ENCODE results near the gene DPH1.
A peak's percentile ranks its signal among the peaks of the same experiment; 100 is the strongest.

DPH1 gene

GRCh38 chr17:1995907-1996799 is 33.8 kb upstream of the DPH1 start:
- ATAC-seq (ENCODE audit: low read depth) (no peak), DNase-seq (ENCODE audit: low spot score) (no peak)
- H3K9me3 ChIP-seq (ENCODE audit: severe bottlenecking): no peaks in the 10 kb centered on the region
- H3K27me3 ChIP-seq (ENCODE audit: insufficient read depth, poor library complexity, severe bottlenecking): no peaks in the 10 kb centered on the region
- H3K27ac ChIP-seq (ENCODE audit: poor library complexity, severe bottlenecking): no peak overlapping the region
- TF ChIP-seq, protein P1, sequence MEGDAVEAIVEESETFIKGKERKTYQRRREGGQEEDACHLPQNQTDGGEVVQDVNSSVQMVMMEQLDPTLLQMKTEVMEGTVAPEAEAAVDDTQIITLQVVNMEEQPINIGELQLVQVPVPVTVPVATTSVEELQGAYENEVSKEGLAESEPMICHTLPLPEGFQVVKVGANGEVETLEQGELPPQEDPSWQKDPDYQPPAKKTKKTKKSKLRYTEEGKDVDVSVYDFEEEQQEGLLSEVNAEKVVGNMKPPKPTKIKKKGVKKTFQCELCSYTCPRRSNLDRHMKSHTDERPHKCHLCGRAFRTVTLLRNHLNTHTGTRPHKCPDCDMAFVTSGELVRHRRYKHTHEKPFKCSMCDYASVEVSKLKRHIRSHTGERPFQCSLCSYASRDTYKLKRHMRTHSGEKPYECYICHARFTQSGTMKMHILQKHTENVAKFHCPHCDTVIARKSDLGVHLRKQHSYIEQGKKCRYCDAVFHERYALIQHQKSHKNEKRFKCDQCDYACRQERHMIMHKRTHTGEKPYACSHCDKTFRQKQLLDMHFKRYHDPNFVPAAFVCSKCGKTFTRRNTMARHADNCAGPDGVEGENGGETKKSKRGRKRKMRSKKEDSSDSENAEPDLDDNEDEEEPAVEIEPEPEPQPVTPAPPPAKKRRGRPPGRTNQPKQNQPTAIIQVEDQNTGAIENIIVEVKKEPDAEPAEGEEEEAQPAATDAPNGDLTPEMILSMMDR (IDR thresholded peaks at IDR 0.05; ENCODE audit: poor library complexity, severe bottlenecking): no peak
- H3K36me3 ChIP-seq (ENCODE audit: low read depth): no peaks in the 10 kb centered on the region
- H3K4me3 ChIP-seq (ENCODE audit: severe bottlenecking): no peak overlapping the region
- no peaks in the 10 kb centered on the region for H3K4me1 ChIP-seq (ENCODE audit: insufficient read depth, poor library complexity, severe bottlenecking)

DNA sequence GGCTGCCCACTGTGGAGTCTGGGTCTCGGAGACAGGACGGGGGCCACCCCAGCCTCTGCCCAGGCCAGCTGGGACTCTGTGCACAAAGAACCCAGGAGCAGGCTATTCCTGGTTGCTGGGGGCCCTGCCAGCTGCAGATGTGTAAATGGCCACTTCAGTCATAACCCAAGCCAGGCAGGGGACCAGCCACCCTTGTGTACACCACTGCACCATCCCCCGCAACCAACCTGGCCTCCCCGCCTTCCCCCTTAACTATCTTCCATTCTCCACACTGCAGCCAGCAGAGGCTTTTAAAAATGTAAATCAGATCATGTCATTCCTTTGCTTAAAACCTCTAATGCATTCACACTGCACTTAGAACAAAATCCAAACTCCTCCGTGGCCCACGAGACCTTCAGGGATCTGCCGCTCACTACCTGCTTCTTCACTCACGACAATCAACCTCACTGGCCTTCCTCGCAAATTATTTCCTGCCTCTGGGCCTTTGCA is 33.1 kb upstream of the DPH1 start:
- Histone ChIP-seq H3K4me3 (ENCODE audit: severe bottlenecking) (no peak overlapping the region), H3K4me1 (ENCODE audit: insufficient read depth, poor library complexity, severe bottlenecking) (no peaks in the 10 kb centered on the region), H3K27ac (ENCODE audit: poor library complexity, severe bottlenecking) (no peak overlapping the region), H3K36me3 (ENCODE audit: low read depth) (no peaks in the 10 kb centered on the region), H3K9me3 (ENCODE audit: severe bottlenecking) (no peaks in the 10 kb centered on the region), H3K27me3 (ENCODE audit: insufficient read depth, poor library complexity, severe bottlenecking) (no peaks in the 10 kb centered on the region)
- DNase-seq (ENCODE audit: low spot score): no peak
- TF ChIP-seq, protein P1 (IDR thresholded peaks at IDR 0.05; ENCODE audit: poor library complexity, severe bottlenecking): no peak
- ATAC-seq (ENCODE audit: low read depth): no peak

GRCh38 chr17:1997289-1997926 is 32.5 kb upstream of the DPH1 start:
- H3K27ac ChIP-seq (ENCODE audit: poor library complexity, severe bottlenecking): no peak overlapping the region
- no peaks in the 10 kb centered on the region for H3K9me3 ChIP-seq (ENCODE audit: severe bottlenecking)
- DNase-seq (ENCODE audit: low spot score) (no peak), ATAC-seq (ENCODE audit: low read depth) (peak; percentile 44)
- H3K27me3 ChIP-seq (ENCODE audit: insufficient read depth, poor library complexity, severe bottlenecking): no peaks in the 10 kb centered on the region
- no peak overlapping the region for H3K4me3 ChIP-seq (ENCODE audit: severe bottlenecking)
- TF ChIP-seq, protein P1 (IDR thresholded peaks at IDR 0.05; ENCODE audit: poor library complexity, severe bottlenecking): no peak
- H3K36me3 ChIP-seq (ENCODE audit: low read depth): no peaks in the 10 kb centered on the region
- H3K4me1 ChIP-seq (ENCODE audit: insufficient read depth, poor library complexity, severe bottlenecking): no peaks in the 10 kb centered on the region

DNA sequence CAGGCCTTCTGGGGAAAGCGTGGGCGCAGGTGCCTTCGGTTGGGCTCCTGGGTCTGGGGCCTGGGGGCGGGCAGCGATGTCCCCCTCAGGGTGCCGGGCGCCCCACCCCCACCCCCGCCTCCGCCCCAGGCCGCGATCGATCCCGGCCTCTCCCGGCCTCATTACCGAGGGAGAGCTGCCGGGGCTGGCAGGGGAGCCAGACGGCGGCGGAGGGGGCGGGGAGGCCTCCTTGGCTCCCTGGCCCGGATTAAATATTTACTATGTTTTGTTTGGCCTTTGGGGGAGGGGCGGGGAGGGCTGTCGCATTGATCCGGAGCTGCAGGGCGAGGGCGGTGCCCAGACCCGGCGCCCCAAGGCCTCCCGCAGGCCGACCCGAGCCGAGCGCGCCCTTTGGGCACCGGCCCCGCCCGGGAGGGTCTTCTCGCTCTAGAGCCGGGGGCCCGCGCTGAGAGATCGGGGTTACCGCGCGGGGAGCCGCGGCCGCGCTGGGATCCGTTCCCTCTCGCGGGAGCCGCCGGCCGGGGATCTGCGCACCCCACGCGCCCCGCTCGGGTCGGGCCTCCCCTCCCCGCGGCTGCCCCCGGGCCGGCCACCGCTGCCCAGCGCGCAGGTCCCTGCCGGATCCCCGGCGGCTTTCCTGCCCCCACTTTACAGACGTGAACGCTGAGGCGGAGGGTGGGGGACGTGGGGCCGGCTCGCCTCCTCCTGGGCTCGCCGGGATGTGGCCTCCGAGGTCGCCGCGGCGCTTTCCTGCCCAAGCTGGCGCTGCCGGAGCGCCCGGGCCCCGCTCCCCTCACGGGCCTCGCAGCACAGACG is 31.8 kb upstream of the DPH1 start:
- Histone ChIP-seq H3K27me3 (ENCODE audit: insufficient read depth, poor library complexity, severe bottlenecking) (no peaks in the 10 kb centered on the region), H3K4me3 (ENCODE audit: severe bottlenecking) (no peak overlapping the region), H3K9me3 (ENCODE audit: severe bottlenecking) (no peaks in the 10 kb centered on the region), H3K27ac (ENCODE audit: poor library complexity, severe bottlenecking) (no peak overlapping the region), H3K4me1 (ENCODE audit: insufficient read depth, poor library complexity, severe bottlenecking) (no peaks in the 10 kb centered on the region), H3K36me3 (ENCODE audit: low read depth) (no peaks in the 10 kb centered on the region)
- DNase-seq (ENCODE audit: low spot score): no peak
- no peak for ATAC-seq (ENCODE audit: low read depth)
- TF ChIP-seq, protein P1 (IDR thresholded peaks at IDR 0.05; ENCODE audit: poor library complexity, severe bottlenecking): no peak

Data from RWPE2 (cell line).